Astrocyte (in vitro differentiated cells and primary cell): ENCODE results near the gene ABITRAM. TPM values are rescaled to one million over a fixed set of nuclear protein-coding genes. Genes with fewer than 3 reads are reported as not detected.

Experiments used
- DNase-seq: peaks from one replicate; pipeline ENCODE4 v3.0.0-alpha.2; 2010; ENCODE audit warnings: low read depth
- FAIRE-seq: peaks from 2 replicates; lab custom pipeline; 2011; peaks lifted over from hg19 to GRCh38; lab: Jason Lieb, UNC
- H2AFZ ChIP-seq: 2 replicates; pipeline ENCODE4 v1.6.0; 2012; ENCODE audit warnings: low read depth, low read length, inconsistent platforms
- H3K27ac ChIP-seq: 2 replicates; pipeline ENCODE4 v1.5.1; 2011; ENCODE audit warnings: low read depth, low read length, inconsistent platforms
- H3K27me3 ChIP-seq: 2 replicates; pipeline ENCODE4 v1.6.0; 2011; ENCODE audit warnings: low read length, inconsistent platforms; ENCODE audit not compliant: insufficient read depth
- H3K36me3 ChIP-seq: 2 replicates; pipeline ENCODE4 v1.5.1; 2011; ENCODE audit warnings: low read length, inconsistent platforms; ENCODE audit not compliant: insufficient read depth
- H3K4me1 ChIP-seq: 2 replicates; pipeline ENCODE4 v1.5.1; 2011; ENCODE audit warnings: low read length, inconsistent platforms; ENCODE audit not compliant: insufficient read depth
- H3K4me2 ChIP-seq: 2 replicates; pipeline ENCODE4 v1.6.0; 2012; ENCODE audit warnings: low read length, inconsistent platforms
- H3K4me3 ChIP-seq: 2 replicates; pipeline ENCODE4 v1.5.1; 2011; ENCODE audit warnings: low read depth, mild to moderate bottlenecking, low read length, inconsistent platforms; ENCODE audit not compliant: insufficient read depth
- H3K79me2 ChIP-seq: 2 replicates; pipeline ENCODE4 v1.6.0; 2012; ENCODE audit warnings: mild to moderate bottlenecking, low read length, inconsistent platforms; ENCODE audit not compliant: insufficient read depth
- H3K9ac ChIP-seq: 2 replicates; pipeline ENCODE4 v1.6.0; 2012; ENCODE audit warnings: mild to moderate bottlenecking, low read length, inconsistent platforms
- H3K9me3 ChIP-seq: 2 replicates; pipeline ENCODE4 v1.5.1; 2012; ENCODE audit warnings: low read depth, mild to moderate bottlenecking, low read length, inconsistent platforms; ENCODE audit not compliant: insufficient read depth
- H4K20me1 ChIP-seq: 2 replicates; pipeline ENCODE4 v1.6.0; 2012; ENCODE audit warnings: low read length, inconsistent platforms; ENCODE audit not compliant: insufficient read depth
- H3K27ac Mint-ChIP-seq: one replicate; pipeline ENCODE4 v1.8.0; 2021; ENCODE audit warnings: mild to moderate bottlenecking, mixed read lengths; ENCODE audit not compliant: unreplicated experiment
- H3K27me3 Mint-ChIP-seq: one replicate; pipeline ENCODE4 v1.8.0; 2021; ENCODE audit warnings: low read depth, mixed read lengths; ENCODE audit not compliant: unreplicated experiment
- H3K36me3 Mint-ChIP-seq: one replicate; pipeline ENCODE4 v1.8.0; 2021; ENCODE audit warnings: low read depth, mixed read lengths; ENCODE audit not compliant: unreplicated experiment
- H3K4me1 Mint-ChIP-seq: one replicate; pipeline ENCODE4 v1.8.0; 2021; ENCODE audit warnings: low read depth, mixed read lengths; ENCODE audit not compliant: unreplicated experiment
- H3K4me3 Mint-ChIP-seq: one replicate; pipeline ENCODE4 v1.8.0; 2021; ENCODE audit warnings: mild to moderate bottlenecking, moderate library complexity, mixed read lengths; ENCODE audit not compliant: unreplicated experiment
- H3K9me3 Mint-ChIP-seq: one replicate; pipeline ENCODE4 v1.8.0; 2021; ENCODE audit warnings: mild to moderate bottlenecking, mixed read lengths; ENCODE audit not compliant: unreplicated experiment
- EZH2 ChIP-seq: IDR thresholded peaks from 2 replicates; pipeline ENCODE4 v1.6.1; 2012; ENCODE audit warnings: mild to moderate bottlenecking, low read length, inconsistent platforms; ENCODE audit not compliant: insufficient read depth
- total RNA-seq: library from RNA; stranded (reverse); gene quantifications from 2 replicates; pipeline ENCODE4 v1.2.1, GENCODE V29; 2021
- TF ChIP-seq, protein P1 (sequence below): IDR thresholded peaks from 2 replicates; pipeline ENCODE4 v1.5.1; 2011; ENCODE audit warnings: low read depth, mild to moderate bottlenecking, inconsistent platforms, low read length, moderate library complexity; ENCODE audit not compliant: insufficient read depth

The ABITRAM gene
- total RNA-seq, 1 donor from 2014 or later = 16.3 TPM

DNA sequence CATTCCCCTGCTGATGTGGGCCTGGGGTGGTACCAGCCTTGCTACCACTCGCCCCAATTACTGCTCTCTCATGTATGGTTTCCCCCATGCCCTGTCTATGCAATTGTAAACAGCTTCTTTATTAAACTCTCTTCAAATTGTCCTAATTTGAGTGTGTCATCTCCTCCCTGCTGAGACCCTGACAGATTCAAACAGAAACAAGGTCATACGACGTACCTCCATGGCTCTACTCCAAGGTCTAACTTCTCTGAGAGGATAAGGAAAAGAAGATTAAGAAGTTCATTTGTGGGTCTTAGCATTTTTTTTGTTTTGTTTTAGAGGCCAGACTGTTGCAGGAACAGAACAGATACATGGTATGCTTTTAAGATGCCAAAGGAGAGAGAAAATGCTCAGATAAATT lies 38.0 kb downstream of the ABITRAM start:
- Mint-ChIP-seq H3K9me3 (peaks cover 4% of the 10 kb centered on the region), H3K4me3 (no peak overlapping the region), H3K36me3 (peaks cover 19% of the 10 kb centered on the region), H3K4me1 (no peaks in the 10 kb centered on the region), H3K27me3 (no peaks in the 10 kb centered on the region), H3K27ac (no peak overlapping the region)
- Histone ChIP-seq H3K36me3 (peaks cover 25% of the 10 kb centered on the region), H3K27me3 (no peaks in the 10 kb centered on the region), H3K4me3 (no peak overlapping the region), H3K9me3 (no peaks in the 10 kb centered on the region), H3K79me2 (no peaks in the 10 kb centered on the region), H4K20me1 (no peaks in the 10 kb centered on the region), H2AFZ (no peak overlapping the region), H3K27ac (no peak overlapping the region), H3K4me2 (no peak overlapping the region), H3K9ac (no peak overlapping the region), H3K4me1 (no peaks in the 10 kb centered on the region)
- TF ChIP-seq, protein P1, sequence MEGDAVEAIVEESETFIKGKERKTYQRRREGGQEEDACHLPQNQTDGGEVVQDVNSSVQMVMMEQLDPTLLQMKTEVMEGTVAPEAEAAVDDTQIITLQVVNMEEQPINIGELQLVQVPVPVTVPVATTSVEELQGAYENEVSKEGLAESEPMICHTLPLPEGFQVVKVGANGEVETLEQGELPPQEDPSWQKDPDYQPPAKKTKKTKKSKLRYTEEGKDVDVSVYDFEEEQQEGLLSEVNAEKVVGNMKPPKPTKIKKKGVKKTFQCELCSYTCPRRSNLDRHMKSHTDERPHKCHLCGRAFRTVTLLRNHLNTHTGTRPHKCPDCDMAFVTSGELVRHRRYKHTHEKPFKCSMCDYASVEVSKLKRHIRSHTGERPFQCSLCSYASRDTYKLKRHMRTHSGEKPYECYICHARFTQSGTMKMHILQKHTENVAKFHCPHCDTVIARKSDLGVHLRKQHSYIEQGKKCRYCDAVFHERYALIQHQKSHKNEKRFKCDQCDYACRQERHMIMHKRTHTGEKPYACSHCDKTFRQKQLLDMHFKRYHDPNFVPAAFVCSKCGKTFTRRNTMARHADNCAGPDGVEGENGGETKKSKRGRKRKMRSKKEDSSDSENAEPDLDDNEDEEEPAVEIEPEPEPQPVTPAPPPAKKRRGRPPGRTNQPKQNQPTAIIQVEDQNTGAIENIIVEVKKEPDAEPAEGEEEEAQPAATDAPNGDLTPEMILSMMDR = no peak
- no peak for TF ChIP-seq EZH2
- DNase-seq (no peak), FAIRE-seq (no peak)

DNA sequence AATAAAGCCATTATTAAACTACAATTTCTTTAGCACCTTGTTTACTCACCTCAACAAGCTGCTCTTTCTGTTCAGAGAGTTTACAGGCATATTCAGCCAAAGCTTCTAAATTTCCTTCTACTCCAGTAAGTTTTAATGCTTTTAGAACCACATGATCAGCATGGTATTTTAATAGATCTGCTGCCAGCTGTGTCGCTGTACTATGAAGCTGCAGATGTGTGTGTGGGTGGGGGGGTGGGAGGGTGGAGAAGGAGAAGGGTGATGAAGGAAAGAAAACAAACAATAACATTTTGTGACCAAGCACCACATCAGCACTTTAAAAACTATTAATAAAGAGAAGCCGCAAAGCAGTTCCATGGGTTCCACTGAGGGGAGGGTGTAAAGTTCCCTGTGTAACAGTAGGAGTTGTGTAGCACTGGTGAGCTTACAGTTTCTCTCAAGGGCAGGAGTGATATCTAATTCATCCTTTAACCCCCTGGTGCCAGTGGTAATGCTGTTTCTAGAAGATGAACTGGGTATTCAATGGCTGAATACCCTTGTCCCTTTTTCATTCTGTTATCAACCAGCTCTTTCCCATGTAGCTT lies 38.5 kb downstream of the ABITRAM start:
- peak; percentile 21 for DNase-seq
- Histone ChIP-seq H3K4me1 (no peaks in the 10 kb centered on the region), H3K36me3 (peaks cover 25% of the 10 kb centered on the region), H2AFZ (no peak overlapping the region), H3K9ac (no peak overlapping the region), H3K27ac (no peak overlapping the region), H4K20me1 (no peaks in the 10 kb centered on the region), H3K4me3 (no peak overlapping the region), H3K27me3 (no peaks in the 10 kb centered on the region), H3K4me2 (no peak overlapping the region), H3K79me2 (no peaks in the 10 kb centered on the region), H3K9me3 (no peaks in the 10 kb centered on the region)
- H3K9me3 Mint-ChIP-seq = peaks cover 4% of the 10 kb centered on the region
- no peak for FAIRE-seq
- no peak for TF ChIP-seq EZH2
- TF ChIP-seq, protein P1 = no peak
- H3K4me1 Mint-ChIP-seq = no peaks in the 10 kb centered on the region
- H3K27me3 Mint-ChIP-seq = no peaks in the 10 kb centered on the region
- H3K36me3 Mint-ChIP-seq = peaks cover 17% of the 10 kb centered on the region
- H3K27ac Mint-ChIP-seq = no peak overlapping the region
- H3K4me3 Mint-ChIP-seq = no peak overlapping the region

DNA sequence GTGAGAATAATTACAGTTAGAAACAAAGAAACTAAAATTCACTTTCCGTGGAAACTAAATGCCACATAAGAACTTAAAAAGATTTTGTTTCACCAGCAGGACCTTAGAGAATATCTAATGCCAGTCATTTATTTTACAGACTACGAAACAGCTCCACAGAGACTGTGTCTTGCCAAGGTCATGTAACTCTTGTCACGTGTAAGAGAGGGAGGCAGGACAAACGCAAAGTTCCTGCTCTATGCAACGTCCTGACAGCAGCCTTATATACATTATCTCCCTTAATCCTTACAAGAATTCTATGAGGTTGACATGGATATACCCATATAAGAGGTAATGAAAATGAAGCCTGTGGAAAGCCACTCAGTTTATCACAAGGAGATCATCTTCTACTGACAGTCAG lies 39.7 kb downstream of the ABITRAM start:
- H3K9me3 Mint-ChIP-seq = peaks cover 4% of the 10 kb centered on the region
- H3K36me3 Mint-ChIP-seq = peaks cover 19% of the 10 kb centered on the region

More for the DNA sequence above, 39.7 kb downstream of the ABITRAM start:
- no peak for TF ChIP-seq EZH2
- TF ChIP-seq, protein P1 = no peak
- H2AFZ ChIP-seq = no peak overlapping the region
- no peaks in the 10 kb centered on the region for H3K79me2 ChIP-seq
- H3K4me1 ChIP-seq = no peaks in the 10 kb centered on the region
- Mint-ChIP-seq H3K27me3 (no peaks in the 10 kb centered on the region), H3K27ac (no peak overlapping the region), H3K4me1 (no peaks in the 10 kb centered on the region), H3K4me3 (no peak overlapping the region)
- H3K4me3 ChIP-seq = no peak overlapping the region
- H3K36me3 ChIP-seq = peaks cover 26% of the 10 kb centered on the region
- no peak overlapping the region for H3K9ac ChIP-seq
- DNase-seq (no peak), FAIRE-seq (no peak)
- H3K4me2 ChIP-seq = no peak overlapping the region
- H3K27me3 ChIP-seq = no peaks in the 10 kb centered on the region
- no peaks in the 10 kb centered on the region for H3K9me3 ChIP-seq
- no peak overlapping the region for H3K27ac ChIP-seq
- no peaks in the 10 kb centered on the region for H4K20me1 ChIP-seq
